ENCODE results near the gene PNISR. TPM values are rescaled to one million over a fixed set of nuclear protein-coding genes. Genes with fewer than 3 reads are reported as not detected.

The PNISR gene
- total and polyA plus RNA-seq, 4 experiments from 2014 or later, result 67.6 to 332 (median 199) TPM

- Histone ChIP-seq H3K4me1 (ENCODE audit: insufficient read depth, low read length) (no peaks in the 10 kb centered on the region), H3K4me3 (ENCODE audit: low read length in 2 of 2) (no peak overlapping the region), H3K36me3 (ENCODE audit: insufficient read depth, low read length) (no peaks in the 10 kb centered on the region), H3K27ac (ENCODE audit: low read depth, low read length) (no peak overlapping the region), H3K9me3 (ENCODE audit: control insufficient read depth in 1 of 2, low read length in 2 of 2) (no peaks in the 10 kb centered on the region), H3K27me3 (ENCODE audit: insufficient read depth, low read length) (peaks cover 4% of the 10 kb centered on the region)
- no peak for DNase-seq
- Mint-ChIP-seq H3K9me3 (peaks cover 0 to 2% (median 0%) of the 10 kb centered on the region in 8 donors), H3K4me3 (no peak overlapping the region), H3K27ac (no peak overlapping the region), H3K4me1 (peaks cover 0 to 1% (median 0%) of the 10 kb centered on the region in 4 donors), H3K27me3 (peaks cover 27 to 29% of the 10 kb centered on the region in 2 donors), H3K36me3 (no peaks in the 10 kb centered on the region)
- CTCF ChIA-PET (ENCODE audit: partially characterized antibody), result no interaction called here
- POLR2A ChIA-PET (ENCODE audit: partially characterized antibody), result no interaction called here
- intact Hi-C loops (cut with micrococcal nuclease), result no loop called here
Observed at GRCh38 chr6:99359800-99360199, 65.3 kb downstream of the PNISR start.

- Histone ChIP-seq H3K27ac (ENCODE audit: low read depth, low read length) (no peak overlapping the region), H3K27me3 (ENCODE audit: insufficient read depth, low read length) (peaks cover 4% of the 10 kb centered on the region), H3K4me3 (ENCODE audit: low read length in 2 of 2) (no peak overlapping the region), H3K36me3 (ENCODE audit: insufficient read depth, low read length) (no peaks in the 10 kb centered on the region), H3K9me3 (ENCODE audit: control insufficient read depth in 1 of 2, low read length in 2 of 2) (no peaks in the 10 kb centered on the region), H3K4me1 (ENCODE audit: insufficient read depth, low read length) (no peaks in the 10 kb centered on the region)
- Mint-ChIP-seq H3K4me1 (no peaks in the 10 kb centered on the region), H3K27ac (no peak overlapping the region), H3K9me3 (no peaks in the 10 kb centered on the region), H3K27me3 (peaks cover 28 to 44% of the 10 kb centered on the region in 2 donors), H3K36me3 (no peaks in the 10 kb centered on the region), H3K4me3 (no peak overlapping the region)
- ChIA-PET CTCF (ENCODE audit: partially characterized antibody) (no interaction called here), POLR2A (ENCODE audit: partially characterized antibody) (no interaction called here)
- no peak for DNase-seq
- intact Hi-C loops (cut with micrococcal nuclease), result no loop called here
Observed at GRCh38 chr6:99356641-99357040, 68.5 kb downstream of the PNISR start.

- Mint-ChIP-seq H3K36me3 (no peaks in the 10 kb centered on the region), H3K9me3 (no peaks in the 10 kb centered on the region), H3K27ac (no peak overlapping the region), H3K27me3 (peaks cover 36 to 43% of the 10 kb centered on the region in 2 donors), H3K4me1 (peaks cover 0 to 4% (median 0%) of the 10 kb centered on the region in 4 donors), H3K4me3 (no peak overlapping the region)
- H3K9me3 ChIP-seq (ENCODE audit: control insufficient read depth in 1 of 2, low read length in 2 of 2), result no peaks in the 10 kb centered on the region
- intact Hi-C loops (cut with micrococcal nuclease), result no loop called here
- no peak for DNase-seq
- H3K27me3 ChIP-seq (ENCODE audit: insufficient read depth, low read length), result peaks cover 13% of the 10 kb centered on the region
- ChIA-PET POLR2A (ENCODE audit: partially characterized antibody) (no interaction called here), CTCF (ENCODE audit: partially characterized antibody) (no interaction called here)
- no peaks in the 10 kb centered on the region for H3K4me1 ChIP-seq (ENCODE audit: insufficient read depth, low read length)
- H3K36me3 ChIP-seq (ENCODE audit: insufficient read depth, low read length), result no peaks in the 10 kb centered on the region
- no peak overlapping the region for H3K4me3 ChIP-seq (ENCODE audit: low read length in 2 of 2)
- no peak overlapping the region for H3K27ac ChIP-seq (ENCODE audit: low read depth, low read length)
Observed at GRCh38 chr6:99354983-99355382, 70.1 kb downstream of the PNISR start.

GRCh38 chr6:99353126-99353525, 72.0 kb downstream of the PNISR start:
- Histone ChIP-seq H3K27ac (ENCODE audit: low read depth, low read length) (no peak overlapping the region), H3K9me3 (ENCODE audit: control insufficient read depth in 1 of 2, low read length in 2 of 2) (no peaks in the 10 kb centered on the region), H3K36me3 (ENCODE audit: insufficient read depth, low read length) (no peaks in the 10 kb centered on the region), H3K4me1 (ENCODE audit: insufficient read depth, low read length) (no peaks in the 10 kb centered on the region), H3K4me3 (ENCODE audit: low read length in 2 of 2) (no peak overlapping the region), H3K27me3 (ENCODE audit: insufficient read depth, low read length) (peaks cover 16% of the 10 kb centered on the region)
- Mint-ChIP-seq H3K4me3 (no peak overlapping the region), H3K9me3 (no peaks in the 10 kb centered on the region), H3K36me3 (no peaks in the 10 kb centered on the region), H3K4me1 (peaks cover 0 to 5% (median under 1%) of the 10 kb centered on the region in 4 donors), H3K27ac (no peak overlapping the region), H3K27me3 (peaks cover 41 to 51% of the 10 kb centered on the region in 2 donors)
- ChIA-PET CTCF (ENCODE audit: partially characterized antibody) (interaction anchor here (2.6 kb wide), 1 partner anchor 23 kb away, joined by 12 read pairs; no protein-coding TSS in a partner anchor), POLR2A (ENCODE audit: partially characterized antibody) (no interaction called here)
- no peak for DNase-seq
- intact Hi-C loops (cut with micrococcal nuclease), result no loop called here

GRCh38 chr6:99350573-99350972, 74.5 kb downstream of the PNISR start:
- H3K27ac Mint-ChIP-seq, result no peak overlapping the region
- intact Hi-C loops (cut with micrococcal nuclease), result no loop called here
- no peak overlapping the region for H3K4me3 ChIP-seq (ENCODE audit: low read length in 2 of 2)

GRCh38 chr6:99349171-99350141, 75.7 kb downstream of the PNISR start, which contains the start of gene FAXC:
Gene FAXC (minus strand): TSS chr6:99349674. CDS start chr6:99349372, 302 bp downstream.
- ChIA-PET CTCF (ENCODE audit: partially characterized antibody) (no interaction called here), POLR2A (ENCODE audit: partially characterized antibody) (no interaction called here)
- intact Hi-C loops (cut with micrococcal nuclease), result no loop called here
- H3K4me1 Mint-ChIP-seq, result peaks cover 0 to 5% (median under 1%) of the 10 kb centered on the region in 4 donors
- H3K9me3 Mint-ChIP-seq, result no peaks in the 10 kb centered on the region
- Histone ChIP-seq H3K4me1 (ENCODE audit: insufficient read depth, low read length) (no peaks in the 10 kb centered on the region), H3K36me3 (ENCODE audit: insufficient read depth, low read length) (no peaks in the 10 kb centered on the region), H3K27me3 (ENCODE audit: insufficient read depth, low read length) (peaks cover 12% of the 10 kb centered on the region), H3K9me3 (ENCODE audit: control insufficient read depth in 1 of 2, low read length in 2 of 2) (no peaks in the 10 kb centered on the region), H3K27ac (ENCODE audit: low read depth, low read length) (no peak within 1 kb of the TSS), H3K4me3 (ENCODE audit: low read length in 2 of 2) (no peak within 1 kb of the TSS)
- DNase-seq, result no peak
- peaks cover 32 to 48% of the 10 kb centered on the region in 2 donors for H3K27me3 Mint-ChIP-seq
- H3K36me3 Mint-ChIP-seq, result no peaks in the 10 kb centered on the region
- H3K27ac Mint-ChIP-seq, result no peak within 1 kb of the TSS
- H3K4me3 Mint-ChIP-seq, result peak within 1 kb of the TSS in 7 of 8 donors; percentile 15 to 69 (median 48)

More at GRCh38 chr6:99350573-99350972, 74.5 kb downstream of the PNISR start:
- H3K27ac ChIP-seq (ENCODE audit: low read depth, low read length), result no peak overlapping the region
- H3K4me3 Mint-ChIP-seq, result peak overlapping the region in 2 of 8 donors; percentile 41 to 67
- no peaks in the 10 kb centered on the region for H3K36me3 Mint-ChIP-seq
- no peaks in the 10 kb centered on the region for H3K9me3 Mint-ChIP-seq
- H3K36me3 ChIP-seq (ENCODE audit: insufficient read depth, low read length), result no peaks in the 10 kb centered on the region
- H3K27me3 ChIP-seq (ENCODE audit: insufficient read depth, low read length), result peaks cover 12% of the 10 kb centered on the region
- POLR2A ChIA-PET (ENCODE audit: partially characterized antibody), result no interaction called here
- H3K27me3 Mint-ChIP-seq, result peaks cover 32 to 52% of the 10 kb centered on the region in 2 donors
- no peak for DNase-seq
- H3K4me1 Mint-ChIP-seq, result peaks cover 0 to 5% (median under 1%) of the 10 kb centered on the region in 4 donors
- no peaks in the 10 kb centered on the region for H3K9me3 ChIP-seq (ENCODE audit: control insufficient read depth in 1 of 2, low read length in 2 of 2)
- no peaks in the 10 kb centered on the region for H3K4me1 ChIP-seq (ENCODE audit: insufficient read depth, low read length)
- CTCF ChIA-PET (ENCODE audit: partially characterized antibody), result no interaction called here

- Mint-ChIP-seq H3K4me1 (peaks cover 0 to 5% (median under 1%) of the 10 kb centered on the region in 4 donors), H3K9me3 (no peaks in the 10 kb centered on the region), H3K4me3 (peak overlapping the region in 4 of 8 donors; percentile 14 to 57 (median 52)), H3K27ac (no peak overlapping the region), H3K36me3 (no peaks in the 10 kb centered on the region), H3K27me3 (peaks cover 33 to 50% of the 10 kb centered on the region in 2 donors)
- Histone ChIP-seq H3K9me3 (ENCODE audit: control insufficient read depth in 1 of 2, low read length in 2 of 2) (no peaks in the 10 kb centered on the region), H3K4me1 (ENCODE audit: insufficient read depth, low read length) (no peaks in the 10 kb centered on the region), H3K27me3 (ENCODE audit: insufficient read depth, low read length) (peaks cover 12% of the 10 kb centered on the region), H3K27ac (ENCODE audit: low read depth, low read length) (no peak overlapping the region), H3K4me3 (ENCODE audit: low read length in 2 of 2) (no peak overlapping the region), H3K36me3 (ENCODE audit: insufficient read depth, low read length) (no peaks in the 10 kb centered on the region)
- POLR2A ChIA-PET (ENCODE audit: partially characterized antibody), result no interaction called here
- intact Hi-C loops (cut with micrococcal nuclease), result no loop called here
- CTCF ChIA-PET (ENCODE audit: partially characterized antibody), result interaction anchor here (8.4 kb wide), 1 partner anchor 18 kb away, joined by 53 read pairs; no protein-coding TSS in a partner anchor
- DNase-seq, result no peak
Observed at GRCh38 chr6:99348288-99349170, 76.6 kb downstream of the PNISR start.
